Right lobe of liver (tissue), 6 donors: ENCODE results near the gene COL28A1. TPM values are rescaled to one million over a fixed set of nuclear protein-coding genes. Genes with fewer than 3 reads are reported as not detected.

Experiments
- ATAC-seq, 4 donors: fragments of 200-7000 bp; cut with Tn5 transposase; one replicate each; pipeline ENCODE4 v1.9.1; 2020; ENCODE audit warnings: mild to moderate bottlenecking in 4 of 4, moderate library complexity in 4 of 4
- DNase-seq, 3 donors: peaks; one replicate each; pipeline ENCODE4 v3.0.0-alpha.2; 2020
- H3K27ac ChIP-seq, 3 donors: fragments of 200-600 bp; one replicate each; pipeline ENCODE4 v1.8.0; 2022
- H3K27me3 ChIP-seq, 2 donors: fragments of 200-600 bp; one replicate each; pipeline ENCODE4 v1.8.0; 2022
- H3K36me3 ChIP-seq, 4 donors: fragments of 200-600 bp; sonication (generic) in 1 of 4; one replicate each; pipeline versions ENCODE4 v1.5.1 to v1.8.0; 2017 to 2022; ENCODE audit warnings: control low read depth in 1 of 4
- H3K4me1 ChIP-seq, 4 donors: fragments of 200-600 bp; sonication (generic) in 1 of 4; one replicate each; pipeline versions ENCODE4 v1.5.1 to v1.8.0; 2017 to 2022; ENCODE audit warnings: control low read depth in 1 of 4
- H3K4me3 ChIP-seq, 3 donors: fragments of 200-600 bp; one replicate each; pipeline ENCODE4 v1.8.0; 2022
- H3K9me3 ChIP-seq, 4 donors: fragments of 200-600 bp; sonication (generic) in 1 of 4; one replicate each; pipeline versions ENCODE4 v1.5.1 to v1.8.0; 2017 to 2022; ENCODE audit warnings: control low read depth in 1 of 4
- CTCF ChIP-seq, 4 donors: fragments of 200-600 bp in 3 of 4; fragments of 450-650 bp in 1 of 4; IDR thresholded peaks; one replicate each; pipeline versions ENCODE4 v1.5.1 to v1.8.0; 2016 to 2022; ENCODE audit warnings: antibody characterized with exemption in 4 of 4, mild to moderate bottlenecking in 2 of 4
- POLR2A ChIP-seq: fragments of 450-650 bp; IDR thresholded peaks from one replicate; pipeline ENCODE4 v1.6.1; 2017; ENCODE audit warnings: antibody characterized with exemption, mild to moderate bottlenecking
- WGBS: methylation state at CpG from one replicate; pipeline ENCODE4 v1.1.6; 2018; ENCODE audit warnings: low coverage, low lambda C conversion rate; ENCODE audit not compliant: insufficient coverage; ENCODE audit errors: missing lambda C conversion rate; 5-methylcytosine and 5-hydroxymethylcytosine counted together
- intact Hi-C, 2 donors: fragments of 100-400 bp; cut with DNase I; formaldehyde crosslinking; loops; one replicate each; pipeline versions ENCODE4 v1.11.2 to v1.14.1; 2022
- total RNA-seq, 6 experiments: library from RNA; depleted of rRNA in 2 of 6; stranded (reverse); fragments of >200 nt in 2 of 6; fragmentation: NEBNext Ultra II Directional in 3 of 6; extraction: Animal tissue kit (Norgen Biotek cat#: 25700) in 3 of 6; gene quantifications; one replicate each; pipeline versions ENCODE4 v1.1.0 to v1.2.4, GENCODE V29; 2016 to 2023
- donor health status: DM: no; HTN: yes; CAD: no.
- donor health status: DM: no; HTN: no; CAD: no.
- donor health status: DM: no; HTN: no; CAD: no.
- donor health status: DM: no; HTN: yes; CAD: no.
- donor health status: DM: no; HTN: yes; CAD: no.

The COL28A1 gene
- total RNA-seq, 6 experiments from 2014 or later = 0.07 to 0.51 (median 0.34) TPM; not detected in 2

- Histone ChIP-seq H3K36me3 (no peaks in the 10 kb centered on the region), H3K9me3 (no peaks in the 10 kb centered on the region), H3K27ac (no peak overlapping the region), H3K4me1 (peaks cover 0 to 3% (median 0%) of the 10 kb centered on the region in 4 donors), H3K27me3 (no peaks in the 10 kb centered on the region), H3K4me3 (no peak overlapping the region)
- TF ChIP-seq POLR2A = no peak
- ATAC-seq (peak in 2 of 4 donors; percentile 30 to 58), DNase-seq (no peak)
- 51% methylated on average over 3 of the region's 3 CpGs for WGBS
- intact Hi-C loops = no loop called here
These were observed 91.8 kb downstream of the COL28A1 start for GRCh38 chr7:7443806-7444350.

GRCh38 chr7:7439564-7439963 is 96.1 kb downstream of the COL28A1 start:
- 100% methylated on average over 1 of the region's 1 CpG for WGBS

GRCh38 chr7:7438851-7439250 is 96.8 kb downstream of the COL28A1 start:
- no peaks in the 10 kb centered on the region for H3K9me3 ChIP-seq
- DNase-seq (peak in 1 of 3 donors; percentile 35), ATAC-seq (peak; percentile 81 to 99 (median 88))
- no peak overlapping the region for H3K27ac ChIP-seq
- H3K27me3 ChIP-seq = no peaks in the 10 kb centered on the region
- TF ChIP-seq CTCF (IDR thresholded peaks at IDR 0.05) (no peak), POLR2A (no peak)
- 25% methylated on average over 5 of the region's 5 CpGs for WGBS
- intact Hi-C loops = loop anchor here in 1 of 2 donors (10.0 kb wide), 1 partner anchor 96 kb away; the partner anchor contains the start of gene COL28A1
- H3K36me3 ChIP-seq = no peaks in the 10 kb centered on the region
- H3K4me3 ChIP-seq = no peak overlapping the region
- H3K4me1 ChIP-seq = peaks cover 0 to 7% (median 0%) of the 10 kb centered on the region in 4 donors

More at GRCh38 chr7:7439564-7439963, 96.1 kb downstream of the COL28A1 start:
- Histone ChIP-seq H3K36me3 (no peaks in the 10 kb centered on the region), H3K4me3 (no peak overlapping the region), H3K27ac (no peak overlapping the region), H3K4me1 (peaks cover 0 to 7% (median 0%) of the 10 kb centered on the region in 4 donors), H3K27me3 (no peaks in the 10 kb centered on the region), H3K9me3 (no peaks in the 10 kb centered on the region)
- TF ChIP-seq CTCF (IDR thresholded peaks at IDR 0.05) (no peak), POLR2A (no peak)
- no peak for ATAC-seq
- DNase-seq = no peak
- intact Hi-C loops = loop anchor here in 1 of 2 donors (10.0 kb wide), 1 partner anchor 95 kb away; the partner anchor contains the start of gene COL28A1

- 80% methylated on average over 1 of the region's 1 CpG for WGBS
- intact Hi-C loops = loop anchor here in 1 of 2 donors (10.0 kb wide), 1 partner anchor 99 kb away; the partner anchor contains the start of gene COL28A1
- TF ChIP-seq CTCF (IDR thresholded peaks at IDR 0.05) (no peak), POLR2A (no peak)
- H3K9me3 ChIP-seq = no peaks in the 10 kb centered on the region
- no peaks in the 10 kb centered on the region for H3K27me3 ChIP-seq
- H3K27ac ChIP-seq = no peak overlapping the region
- H3K4me1 ChIP-seq = peaks cover 0 to 7% (median 0%) of the 10 kb centered on the region in 4 donors
- H3K36me3 ChIP-seq = no peaks in the 10 kb centered on the region
- ATAC-seq (no peak), DNase-seq (no peak)
- no peak overlapping the region for H3K4me3 ChIP-seq
These were observed 99.7 kb downstream of the COL28A1 start for GRCh38 chr7:7435978-7436377.

- intact Hi-C loops = loop anchor here in 1 of 2 donors (10.0 kb wide), 1 partner anchor 100 kb away; the partner anchor contains the start of gene COL28A1
- Histone ChIP-seq H3K27ac (no peak overlapping the region), H3K9me3 (no peaks in the 10 kb centered on the region), H3K36me3 (no peaks in the 10 kb centered on the region), H3K4me3 (no peak overlapping the region), H3K27me3 (no peaks in the 10 kb centered on the region), H3K4me1 (peaks cover 0 to 7% (median 0%) of the 10 kb centered on the region in 4 donors)
- no peak for TF ChIP-seq CTCF (IDR thresholded peaks at IDR 0.05)
- TF ChIP-seq POLR2A = no peak
- WGBS = 60% methylated on average over 3 of the region's 3 CpGs
- ATAC-seq (no peak), DNase-seq (no peak)
These were observed 101.3 kb downstream of the COL28A1 start for GRCh38 chr7:7434329-7434728.
